Neutrophil (primary cell): ENCODE measurements around the gene SULT1C2.

Experiments used
- H3K27ac ChIP-seq: fragments of 200-600 bp; sonication (generic); 2 replicates; pipeline ENCODE4 v1.5.1; 2016; ENCODE audit warnings: mild to moderate bottlenecking, moderate library complexity
- H3K27me3 ChIP-seq: fragments of 200-600 bp; sonication (generic); 2 replicates; pipeline ENCODE4 v1.6.0; 2016; ENCODE audit warnings: mild to moderate bottlenecking
- H3K36me3 ChIP-seq: fragments of 200-600 bp; sonication (generic); 2 replicates; pipeline ENCODE4 v1.5.1; 2017
- H3K4me1 ChIP-seq, 2 experiments: fragments of 200-600 bp in 1 of 2; sonication (generic) in 1 of 2; 1 replicate in 1 of 2; 2 replicates in 1 of 2; pipeline versions ENCODE4 v1.5.1 to v1.6.1; 2013 to 2016; ENCODE audit warnings: low read depth in 1 of 2, low read length in 1 of 2, mild to moderate bottlenecking in 1 of 2, moderate library complexity in 1 of 2; ENCODE audit not compliant: control insufficient read depth in 1 of 2, insufficient read depth in 1 of 2
- H3K4me3 ChIP-seq, 2 experiments: fragments of 200-600 bp in 1 of 2; sonication (generic) in 1 of 2; 1 replicate in 1 of 2; 2 replicates in 1 of 2; pipeline ENCODE4 v1.5.1; 2013 to 2016; ENCODE audit warnings: low read depth in 1 of 2, low read length in 1 of 2, mild to moderate bottlenecking in 1 of 2, moderate library complexity in 1 of 2
- H3K9me3 ChIP-seq: fragments of 200-600 bp; sonication (generic); 2 replicates; pipeline ENCODE4 v1.5.1; 2016
- TF ChIP-seq, protein P1 (sequence below): fragments of 200-600 bp; sonication (generic); IDR thresholded peaks from 2 replicates; pipeline ENCODE4 v1.5.1; 2016; ENCODE audit warnings: antibody characterized with exemption

The SULT1C2 gene

DNA sequence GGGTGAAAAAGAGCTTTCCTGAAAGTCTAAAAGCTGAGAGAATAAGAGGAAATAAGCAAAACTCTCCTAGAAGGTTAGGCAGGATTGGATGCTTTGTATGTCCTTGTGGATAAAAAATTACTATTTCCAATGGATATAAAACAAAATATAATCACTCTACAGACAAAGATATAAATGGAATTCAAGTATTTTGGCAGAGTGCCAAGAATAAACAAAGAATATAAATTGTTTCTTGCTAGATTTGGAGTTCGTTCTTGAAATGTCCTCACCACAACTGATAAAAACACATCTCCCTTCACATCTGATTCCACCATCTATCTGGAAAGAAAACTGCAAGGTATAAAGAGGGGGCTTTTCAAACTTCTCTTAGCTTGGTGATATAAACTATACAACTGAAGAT, 35.6 kb upstream of the SULT1C2 start:
- TF ChIP-seq, protein P1, sequence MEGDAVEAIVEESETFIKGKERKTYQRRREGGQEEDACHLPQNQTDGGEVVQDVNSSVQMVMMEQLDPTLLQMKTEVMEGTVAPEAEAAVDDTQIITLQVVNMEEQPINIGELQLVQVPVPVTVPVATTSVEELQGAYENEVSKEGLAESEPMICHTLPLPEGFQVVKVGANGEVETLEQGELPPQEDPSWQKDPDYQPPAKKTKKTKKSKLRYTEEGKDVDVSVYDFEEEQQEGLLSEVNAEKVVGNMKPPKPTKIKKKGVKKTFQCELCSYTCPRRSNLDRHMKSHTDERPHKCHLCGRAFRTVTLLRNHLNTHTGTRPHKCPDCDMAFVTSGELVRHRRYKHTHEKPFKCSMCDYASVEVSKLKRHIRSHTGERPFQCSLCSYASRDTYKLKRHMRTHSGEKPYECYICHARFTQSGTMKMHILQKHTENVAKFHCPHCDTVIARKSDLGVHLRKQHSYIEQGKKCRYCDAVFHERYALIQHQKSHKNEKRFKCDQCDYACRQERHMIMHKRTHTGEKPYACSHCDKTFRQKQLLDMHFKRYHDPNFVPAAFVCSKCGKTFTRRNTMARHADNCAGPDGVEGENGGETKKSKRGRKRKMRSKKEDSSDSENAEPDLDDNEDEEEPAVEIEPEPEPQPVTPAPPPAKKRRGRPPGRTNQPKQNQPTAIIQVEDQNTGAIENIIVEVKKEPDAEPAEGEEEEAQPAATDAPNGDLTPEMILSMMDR: no peak
- H3K36me3 ChIP-seq: no peaks in the 10 kb centered on the region
- no peaks in the 10 kb centered on the region for H3K4me1 ChIP-seq
- H3K27me3 ChIP-seq: no peaks in the 10 kb centered on the region
- H3K9me3 ChIP-seq: no peaks in the 10 kb centered on the region
- no peak overlapping the region for H3K27ac ChIP-seq
- H3K4me3 ChIP-seq: no peak overlapping the region

DNA sequence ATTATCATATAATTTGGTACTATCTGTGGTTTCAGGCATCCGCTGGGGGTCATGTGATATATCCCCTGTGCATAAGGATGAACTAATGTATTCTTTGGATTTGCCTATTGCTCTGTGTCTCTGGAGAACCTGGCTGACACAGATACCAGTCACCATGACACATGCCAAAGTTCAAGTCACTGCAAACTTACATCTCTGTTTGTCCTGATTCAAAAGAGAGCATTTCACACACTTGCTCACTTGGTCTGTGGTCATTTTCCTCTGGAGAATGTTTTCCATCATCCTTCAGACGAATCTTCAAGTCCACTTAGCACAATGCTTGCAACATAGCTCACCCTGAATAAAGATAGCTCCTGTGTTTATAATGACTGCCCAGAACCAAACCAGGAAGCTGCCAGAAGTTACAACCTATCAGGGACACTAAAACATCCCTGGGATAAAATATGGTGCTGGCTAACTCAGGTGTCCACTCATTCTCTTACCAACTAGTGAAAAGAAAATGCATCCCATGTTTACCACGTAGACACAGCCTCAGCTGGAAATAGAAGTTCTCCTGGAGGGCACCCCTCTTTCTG, 30.9 kb upstream of the SULT1C2 start:
- Histone ChIP-seq H3K27me3 (no peaks in the 10 kb centered on the region), H3K36me3 (no peaks in the 10 kb centered on the region), H3K27ac (no peak overlapping the region), H3K4me1 (no peaks in the 10 kb centered on the region), H3K4me3 (no peak overlapping the region), H3K9me3 (no peaks in the 10 kb centered on the region)
- TF ChIP-seq, protein P1: no peak

DNA sequence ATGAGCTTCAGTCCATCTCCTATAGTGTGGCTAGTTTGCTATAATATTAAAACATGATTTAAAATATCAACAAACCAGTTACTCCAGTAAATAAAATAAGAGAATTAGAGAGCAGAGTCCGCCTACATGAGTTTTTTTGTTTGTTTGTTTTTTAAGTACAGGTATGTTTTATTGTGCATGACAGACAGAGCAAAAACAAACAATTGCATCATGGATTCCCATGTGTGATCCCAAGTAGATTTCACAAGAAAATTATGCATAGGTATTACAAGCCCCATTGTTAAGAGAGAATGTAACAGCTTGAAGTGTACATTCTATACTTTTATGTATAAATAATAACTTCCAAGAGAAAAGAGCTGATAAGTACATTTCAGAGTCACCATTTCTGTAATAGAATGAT, 27.9 kb upstream of the SULT1C2 start:
- Histone ChIP-seq H3K4me1 (no peaks in the 10 kb centered on the region), H3K9me3 (no peaks in the 10 kb centered on the region), H3K27me3 (no peaks in the 10 kb centered on the region), H3K36me3 (no peaks in the 10 kb centered on the region), H3K4me3 (no peak overlapping the region), H3K27ac (no peak overlapping the region)
- TF ChIP-seq, protein P1: no peak

DNA sequence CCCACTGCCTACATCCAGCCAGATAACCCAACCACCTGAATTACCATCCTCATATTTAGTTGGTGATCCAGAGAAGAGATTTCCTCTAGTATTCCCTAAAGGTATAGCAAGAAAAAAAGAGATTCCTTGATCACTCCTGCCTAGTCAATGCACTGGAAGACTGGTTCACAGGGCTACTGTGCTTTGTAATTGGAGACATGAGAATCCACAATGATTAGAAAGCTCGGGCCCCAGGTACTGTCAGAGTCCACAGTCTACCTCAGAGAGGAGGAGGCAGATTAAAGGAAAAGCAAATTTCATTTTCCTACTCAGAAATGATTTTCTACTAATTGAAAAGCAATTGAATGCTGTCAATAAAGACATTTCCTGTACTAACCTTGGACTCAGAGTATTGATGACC, 26.7 kb upstream of the SULT1C2 start:
- Histone ChIP-seq H3K27me3 (no peaks in the 10 kb centered on the region), H3K4me3 (no peak overlapping the region), H3K4me1 (no peaks in the 10 kb centered on the region), H3K27ac (no peak overlapping the region), H3K9me3 (no peaks in the 10 kb centered on the region), H3K36me3 (no peaks in the 10 kb centered on the region)
- TF ChIP-seq, protein P1: no peak

GRCh38 chr2:108263401-108263800, 25.3 kb upstream of the SULT1C2 start:
- no peaks in the 10 kb centered on the region for H3K4me1 ChIP-seq
- no peaks in the 10 kb centered on the region for H3K9me3 ChIP-seq
- TF ChIP-seq, protein P1: no peak
- H3K36me3 ChIP-seq: no peaks in the 10 kb centered on the region
- H3K27ac ChIP-seq: no peak overlapping the region
- no peak overlapping the region for H3K4me3 ChIP-seq
- H3K27me3 ChIP-seq: no peaks in the 10 kb centered on the region

DNA sequence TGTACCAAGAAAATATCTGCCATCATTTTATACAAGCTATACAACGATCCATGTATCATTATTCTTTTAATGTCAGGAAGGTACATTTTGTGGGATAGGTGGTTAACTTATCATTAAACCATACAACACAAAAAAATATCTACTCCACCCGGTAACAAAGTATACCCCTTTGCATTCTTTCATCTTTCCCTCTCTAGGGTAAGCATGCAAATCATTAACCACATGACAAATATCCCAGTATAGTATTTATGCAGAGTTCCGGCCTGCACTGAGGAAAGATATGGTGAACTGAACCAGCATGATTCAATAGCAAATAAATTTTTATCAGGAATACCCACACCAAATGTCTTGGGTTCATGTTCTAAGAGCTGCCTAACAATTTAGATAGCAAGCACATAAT, 22.5 kb upstream of the SULT1C2 start:
- H3K4me1 ChIP-seq: no peaks in the 10 kb centered on the region
- H3K4me3 ChIP-seq: no peak overlapping the region
- TF ChIP-seq, protein P1: no peak
- no peaks in the 10 kb centered on the region for H3K9me3 ChIP-seq
- no peak overlapping the region for H3K27ac ChIP-seq
- H3K27me3 ChIP-seq: no peaks in the 10 kb centered on the region
- no peaks in the 10 kb centered on the region for H3K36me3 ChIP-seq
